ENCODE results near the gene CHST11.
A peak's percentile ranks its signal among the peaks of the same experiment; 100 is the strongest.

Gene CHST11

DNA sequence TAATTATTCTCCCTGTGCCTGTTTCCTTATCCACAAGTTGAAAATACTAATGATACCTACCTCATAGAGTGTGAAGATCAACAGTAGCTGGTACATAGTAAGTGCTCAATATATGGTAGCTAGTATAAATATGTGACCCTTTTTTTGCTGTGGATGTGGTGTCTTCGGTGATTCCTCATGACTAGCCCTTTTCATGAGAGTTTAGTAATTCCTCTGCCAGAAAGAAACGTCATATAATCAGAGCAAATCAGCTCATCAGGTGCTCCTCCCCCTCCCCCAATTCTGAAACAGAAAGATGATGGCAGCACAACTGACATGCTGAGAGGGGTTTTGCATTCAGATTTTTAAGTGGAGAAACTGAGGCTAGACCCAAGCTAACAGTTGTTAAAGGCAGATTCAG is 290.6 kb downstream of the CHST11 start:
- DNase-seq = no peak

- no peak for DNase-seq
Measured at GRCh38 chr12:104747955-104748354, 291.2 kb downstream of the CHST11 start.

DNA sequence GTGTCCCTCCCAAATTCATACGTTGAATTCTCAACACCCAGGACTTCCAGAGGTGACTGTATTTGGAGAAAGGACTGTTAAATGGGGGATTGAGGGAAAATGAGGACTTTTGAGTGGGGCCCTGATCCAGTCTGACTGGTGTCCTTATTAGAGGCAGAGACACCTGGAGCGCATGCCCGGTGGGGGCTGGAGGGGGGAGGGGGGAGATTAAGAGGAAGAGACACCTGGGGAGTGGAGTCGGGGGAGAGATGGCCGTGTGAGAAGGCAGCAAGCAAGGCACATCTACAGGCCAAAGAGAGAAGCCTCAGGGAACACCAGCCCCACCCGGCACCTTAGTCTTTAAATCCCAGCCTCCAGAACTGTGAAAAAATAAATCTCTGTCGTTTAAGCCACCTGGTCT is 291.6 kb downstream of the CHST11 start:
- DNase-seq = no peak

DNA sequence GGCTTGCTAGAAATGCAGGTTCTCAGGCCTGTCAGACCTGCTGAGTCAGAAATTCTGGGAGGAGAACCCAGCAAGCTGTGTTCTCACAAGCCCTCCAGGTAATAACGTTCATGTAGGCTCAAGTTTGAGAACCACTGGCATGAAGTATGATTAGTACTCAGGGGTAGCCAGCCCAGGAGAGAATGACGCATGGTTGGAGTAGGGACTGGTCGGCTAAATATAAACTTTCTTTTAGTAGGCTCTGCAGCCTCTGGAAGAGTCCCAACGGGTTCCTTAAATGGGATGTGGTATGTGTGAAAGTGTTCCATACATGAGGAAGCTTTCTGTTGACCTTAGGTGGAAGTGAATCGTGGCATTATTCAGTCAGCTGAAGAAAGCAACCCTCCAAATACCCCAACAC is 292.0 kb downstream of the CHST11 start:
- DNase-seq = no peak

DNA sequence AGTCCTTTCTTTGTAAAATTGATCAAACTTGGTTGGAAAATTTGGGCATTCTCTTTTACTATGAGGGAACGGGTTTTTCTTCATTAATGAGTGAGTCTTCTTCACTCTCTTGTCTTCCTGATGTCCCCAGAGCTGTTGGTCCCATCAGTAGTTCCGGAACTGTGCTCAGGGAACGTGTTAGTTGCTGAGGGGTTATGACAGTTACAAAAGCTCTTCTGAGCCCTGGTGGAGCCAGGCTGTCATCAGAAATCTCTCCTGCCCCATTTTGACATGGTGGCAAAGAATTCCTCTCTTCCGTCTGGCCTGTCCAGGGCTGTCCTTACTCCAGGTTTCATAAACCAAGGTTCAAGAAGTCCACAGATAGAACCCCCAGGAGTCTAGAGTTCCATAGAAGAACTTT is 292.8 kb downstream of the CHST11 start:
- no peak for DNase-seq

- DNase-seq = no peak
Measured at GRCh38 chr12:104750061-104750460, 293.3 kb downstream of the CHST11 start.

DNA sequence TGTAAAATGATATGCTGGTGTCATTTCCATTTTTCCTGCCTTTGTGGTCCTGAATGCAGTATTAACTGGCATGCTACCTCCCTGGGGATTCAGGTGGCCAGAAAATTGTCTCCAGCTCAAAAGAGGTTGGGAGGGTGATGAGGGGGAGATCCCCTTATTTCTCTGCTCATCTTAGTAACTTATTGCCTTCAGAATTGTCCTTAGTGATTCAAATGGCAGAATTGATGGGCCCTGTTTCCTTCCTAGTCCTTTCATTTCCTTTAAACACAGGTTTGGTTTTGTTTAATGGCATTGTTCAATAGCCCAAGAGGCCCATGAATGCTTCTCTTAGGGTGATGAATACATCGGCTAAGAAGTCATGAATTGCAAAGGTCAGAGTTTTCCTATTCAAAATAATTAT is 294.4 kb downstream of the CHST11 start:
- no peak for DNase-seq

DNA sequence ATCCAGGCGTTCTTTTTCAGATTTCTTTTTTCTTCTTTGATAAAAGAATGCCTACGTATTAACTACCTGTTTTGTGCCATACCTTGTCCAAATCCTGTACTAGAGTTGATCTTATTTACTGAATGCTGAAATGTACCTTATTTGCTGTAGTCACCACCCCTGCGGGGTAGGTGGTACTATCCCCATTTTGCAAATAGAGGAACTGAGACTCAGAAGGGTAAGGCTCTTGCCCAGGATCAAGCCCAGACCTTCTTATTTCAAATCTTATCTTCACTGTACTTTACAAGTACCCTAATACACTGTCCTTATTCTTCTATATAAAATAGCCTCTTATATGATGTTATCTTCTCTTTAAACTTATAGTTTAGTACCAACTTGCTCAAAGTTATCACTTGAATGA is 294.8 kb downstream of the CHST11 start:
- no peak for DNase-seq

- no peak for DNase-seq
Measured at GRCh38 chr12:104752016-104752415, 295.3 kb downstream of the CHST11 start.

- DNase-seq = no peak
Measured at GRCh38 chr12:104752881-104753280, 296.1 kb downstream of the CHST11 start.

DNA sequence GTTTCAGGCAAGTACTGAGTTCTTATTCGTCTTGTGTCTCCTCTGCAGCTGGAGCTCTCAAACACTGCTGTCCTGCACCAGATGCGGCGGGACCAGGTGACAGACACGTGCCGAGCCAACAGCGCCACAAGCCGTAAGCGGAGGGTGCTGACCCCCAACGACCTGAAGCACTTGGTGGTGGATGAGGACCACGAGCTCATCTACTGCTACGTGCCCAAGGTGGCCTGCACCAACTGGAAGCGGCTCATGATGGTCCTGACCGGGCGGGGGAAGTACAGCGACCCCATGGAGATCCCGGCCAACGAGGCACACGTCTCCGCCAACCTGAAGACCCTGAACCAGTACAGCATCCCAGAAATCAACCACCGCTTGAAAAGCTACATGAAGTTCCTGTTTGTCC is 300.2 kb downstream of the CHST11 start:
- no peak for DNase-seq

GRCh38 chr12:104758771-104759170 is 302.0 kb downstream of the CHST11 start:
- DNase-seq = no peak

- DNase-seq = no peak
Measured at GRCh38 chr12:104761091-104761490, 304.3 kb downstream of the CHST11 start.

GRCh38 chr12:104761611-104762010 is 304.9 kb downstream of the CHST11 start:
- DNase-seq = no peak

DNA sequence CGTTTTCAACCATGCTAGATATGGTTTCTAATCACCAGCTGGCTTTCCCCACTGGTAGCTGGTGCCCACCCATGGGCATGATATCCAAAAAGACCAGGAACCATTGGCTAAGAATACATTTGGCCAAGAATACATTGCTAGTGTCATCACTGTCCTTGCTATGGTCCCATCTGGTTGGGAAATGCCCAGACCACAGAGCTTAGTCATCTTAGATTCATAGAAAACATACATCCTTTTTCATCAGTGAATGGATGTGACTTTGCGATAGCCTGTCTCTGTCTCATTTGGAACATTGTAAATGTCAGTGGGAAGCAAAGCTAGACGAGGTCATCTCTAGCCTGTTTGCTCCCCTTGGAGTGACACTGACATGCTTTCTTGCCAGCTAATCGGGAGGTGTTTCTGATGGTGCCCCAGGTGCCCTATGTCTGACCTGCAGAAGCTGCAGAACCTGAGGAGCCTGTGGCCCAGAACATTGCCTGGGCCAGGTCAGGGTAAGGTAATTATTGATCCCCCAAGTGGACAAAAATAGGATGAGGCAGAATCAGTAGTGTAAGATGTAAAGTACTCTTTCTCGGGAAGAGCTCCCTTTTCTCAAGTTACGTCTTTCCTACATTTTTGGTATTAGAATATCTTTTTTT is 306.5 kb downstream of the CHST11 start:
- peak; percentile 66 for DNase-seq

DNA sequence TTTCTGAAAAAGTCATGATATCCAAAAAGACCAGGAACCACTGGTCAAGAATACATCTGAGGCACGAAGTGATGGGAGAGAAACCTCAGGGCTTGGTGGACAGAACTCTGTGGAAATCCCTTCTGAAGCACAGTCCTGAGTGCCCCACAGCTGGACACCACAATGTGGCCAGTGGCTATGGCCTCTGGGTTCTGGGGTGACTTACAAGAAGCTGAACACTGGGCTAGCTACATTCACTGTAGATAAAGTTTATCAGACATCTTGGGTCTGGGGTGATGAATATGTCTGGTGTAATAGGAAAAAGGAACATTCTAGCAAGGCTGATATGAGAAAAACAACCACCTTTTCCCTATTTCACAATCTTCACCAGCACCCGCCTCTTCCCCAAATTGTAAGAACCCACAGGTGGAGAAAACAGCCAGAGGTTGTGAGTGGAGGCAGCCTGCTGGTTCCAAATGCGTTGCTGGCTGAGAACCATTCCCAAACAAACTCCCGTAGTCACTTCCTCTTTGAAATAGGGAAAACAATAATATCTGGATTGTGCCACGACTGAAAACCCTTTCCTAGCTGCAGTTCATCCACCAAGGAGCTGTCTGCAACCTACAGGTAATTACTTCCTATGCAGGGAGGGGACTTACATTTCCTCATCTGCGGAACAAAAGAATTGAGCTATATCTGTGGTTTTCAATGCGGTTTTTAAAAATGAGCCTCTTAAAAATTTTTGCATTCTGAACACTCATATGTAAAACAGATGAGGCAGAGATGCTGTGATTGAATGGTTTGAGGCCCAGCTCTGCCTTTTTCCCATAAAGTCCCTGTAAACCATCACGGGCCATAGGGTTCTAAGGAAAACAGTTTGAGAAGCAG is 307.7 kb downstream of the CHST11 start:
- DNase-seq = peak; percentile 49

DNA sequence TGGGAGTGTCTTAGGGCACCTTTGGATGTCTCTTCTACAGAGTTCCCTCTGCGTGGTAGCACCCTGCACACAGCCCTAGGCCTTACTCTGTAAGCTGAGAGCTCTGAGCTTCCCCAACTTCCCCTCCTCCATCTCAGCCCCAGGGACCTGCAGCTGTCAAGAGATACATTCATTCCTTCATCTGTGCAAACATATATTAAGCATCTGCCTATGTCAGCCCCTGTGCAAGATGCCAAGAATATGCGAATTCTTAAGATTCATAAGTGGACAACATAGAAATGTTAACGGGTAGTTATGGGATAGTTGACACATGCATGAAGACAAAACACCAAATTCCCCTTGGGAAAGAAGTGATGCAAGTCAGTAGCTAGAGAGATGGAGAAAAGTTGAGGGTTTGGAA is 310.5 kb downstream of the CHST11 start:
- DNase-seq = no peak

DNA sequence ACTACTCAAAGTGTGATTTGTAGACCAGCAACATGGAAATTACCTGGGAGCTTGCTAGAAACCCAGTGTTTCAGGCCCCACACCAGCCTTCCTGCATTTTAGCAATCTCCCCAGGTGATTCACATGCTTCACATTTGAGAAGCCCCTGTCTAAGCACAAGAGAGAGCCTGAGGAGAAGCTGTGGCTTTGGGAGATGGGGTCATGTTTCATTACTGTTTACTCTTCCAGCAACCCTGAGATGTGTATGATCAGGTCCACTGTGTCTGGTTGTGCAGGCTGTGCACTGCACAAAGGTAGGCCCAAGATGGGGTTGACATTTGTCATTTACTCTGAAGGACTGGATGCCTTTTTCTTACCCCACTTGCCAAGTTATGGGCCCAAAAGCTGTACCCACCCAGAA is 311.3 kb downstream of the CHST11 start:
- no peak for DNase-seq

- no peak for DNase-seq
Measured at GRCh38 chr12:104769144-104769561, 312.4 kb downstream of the CHST11 start.

- DNase-seq = no peak
Measured at GRCh38 chr12:104772336-104772735, 315.6 kb downstream of the CHST11 start.

- DNase-seq = no peak
Measured at GRCh38 chr12:104775731-104776231, 319.0 kb downstream of the CHST11 start.

- no peak for DNase-seq
Measured at GRCh38 chr12:104779134-104779533, 322.4 kb downstream of the CHST11 start.

GRCh38 chr12:104782296-104782695 is 325.5 kb downstream of the CHST11 start:
- DNase-seq = no peak

GRCh38 chr12:104784592-104784991 is 327.8 kb downstream of the CHST11 start:
- DNase-seq = no peak

Measured in activated CD4-positive, alpha-beta T cell treated with anti-CD3 and anti-CD28 coated beads, Interleukin-2, Interleukin-6, amounts not matched to agents 100 ng/mL and 50 ng/mL, durations not matched to agents 16 hours and 8 hours (primary cell).